ENCODE data around the gene PTAR1. TPM values are rescaled to one million over a fixed set of nuclear protein-coding genes. Genes with fewer than 3 reads are reported as not detected.

The PTAR1 gene
- polyA plus RNA-seq, 1 donor from 2014 or later, result 17.7 TPM

- no peaks in the 10 kb centered on the region for H3K9me2 ChIP-seq (ENCODE audit: insufficient read depth, low read length)
- peak within 1 kb of the TSS; percentile 96 for H3K4me3 ChIP-seq (ENCODE audit: low read length)
- no peaks in the 10 kb centered on the region for H3K27me3 ChIP-seq (ENCODE audit: insufficient read depth, low read depth, low read length)
- no peaks in the 10 kb centered on the region for H4K20me1 ChIP-seq (ENCODE audit: insufficient read depth)
- H3K9me3 ChIP-seq (ENCODE audit: low read length), result no peaks in the 10 kb centered on the region
- peak within 1 kb of the TSS; percentile 96 for H3K9ac ChIP-seq (ENCODE audit: low read length)
- peak within 1 kb of the TSS; percentile 94 for H3K27ac ChIP-seq (ENCODE audit: low read length)
- TF ChIP-seq CTCF (IDR thresholded peaks at IDR 0.05; ENCODE audit: poor library complexity, severe bottlenecking), result peak; percentile 54
- TF ChIP-seq TAF1 (IDR thresholded peaks at IDR 0.05; ENCODE audit: low read depth), result peak; percentile 81
- peak; percentile 33 for TF ChIP-seq RAD21 (conservative IDR thresholded peaks at IDR 0.05)
- peak; percentile 46 for TF ChIP-seq POLR2AphosphoS5 (IDR thresholded peaks at IDR 0.05)
- peak; percentile 50 for TF ChIP-seq SMC3 (conservative IDR thresholded peaks at IDR 0.05; ENCODE audit: poor library complexity)
- no peak for TF ChIP-seq MXI1 (conservative IDR thresholded peaks at IDR 0.05; ENCODE audit: poor library complexity, severe bottlenecking)
- peak; percentile 47 for TF ChIP-seq EP300 (conservative IDR thresholded peaks at IDR 0.05; ENCODE audit: poor library complexity, severe bottlenecking)
- TF ChIP-seq EZH2 (IDR thresholded peaks at IDR 0.05; ENCODE audit: borderline replicate concordance, insufficient read depth, low read length, poor library complexity, severe bottlenecking), result no peak
- TF ChIP-seq REST (IDR thresholded peaks at IDR 0.05; ENCODE audit: borderline replicate concordance), result peak; percentile 71
- no peaks in the 10 kb centered on the region for H3F3A ChIP-seq (ENCODE audit: insufficient read depth, low read length, poor library complexity, severe bottlenecking)
- H3K36me3 ChIP-seq (ENCODE audit: insufficient read depth, low read length), result no peaks in the 10 kb centered on the region
- peaks cover 26% of the 10 kb centered on the region for H3K79me2 ChIP-seq (replicated peaks; ENCODE audit: insufficient read depth, low read length)
- peak within 1 kb of the TSS; percentile 80 for H2AFZ ChIP-seq (ENCODE audit: low read depth, low read length)
- peak within 1 kb of the TSS; percentile 79 for H3K4me2 ChIP-seq (ENCODE audit: low read length)
Observed at GRCh38 chr9:69671879-69672595, 87.8 kb downstream of the PTAR1 start, which contains the start of gene APBA1. Gene APBA1, minus strand, starts transcription at chr9:69672371.

- H3F3A ChIP-seq (ENCODE audit: insufficient read depth, low read length, poor library complexity, severe bottlenecking), result no peaks in the 10 kb centered on the region
- TF ChIP-seq POLR2AphosphoS5 (IDR thresholded peaks at IDR 0.05) (no peak), MXI1 (conservative IDR thresholded peaks at IDR 0.05; ENCODE audit: poor library complexity, severe bottlenecking) (peak; percentile 79)
- H3K4me2 ChIP-seq (ENCODE audit: low read length), result peak overlapping the region; percentile 79
- H3K79me2 ChIP-seq (replicated peaks; ENCODE audit: insufficient read depth, low read length), result peaks cover 26% of the 10 kb centered on the region
- H3K9ac ChIP-seq (ENCODE audit: low read length), result peak overlapping the region; percentile 96
- no peaks in the 10 kb centered on the region for H4K20me1 ChIP-seq (ENCODE audit: insufficient read depth)
- no peaks in the 10 kb centered on the region for H3K36me3 ChIP-seq (ENCODE audit: insufficient read depth, low read length)
- H3K27ac ChIP-seq (ENCODE audit: low read length), result peak overlapping the region; percentile 94
- peak overlapping the region; percentile 80 for H2AFZ ChIP-seq (ENCODE audit: low read depth, low read length)
- peak overlapping the region; percentile 95 for H3K4me3 ChIP-seq (ENCODE audit: low read length)
- H3K27me3 ChIP-seq (ENCODE audit: insufficient read depth, low read depth, low read length), result no peaks in the 10 kb centered on the region
- no peaks in the 10 kb centered on the region for H3K9me3 ChIP-seq (ENCODE audit: low read length)
- H3K9me2 ChIP-seq (ENCODE audit: insufficient read depth, low read length), result no peaks in the 10 kb centered on the region
Observed at GRCh38 chr9:69671311-69671878, 88.4 kb downstream of the PTAR1 start.
